BE2C (cell line): ENCODE results near the gene ARHGAP20.

Source experiments
- DNase-seq: peaks from one replicate; pipeline ENCODE4 v3.0.0-alpha.2; 2020
- H3K27me3 ChIP-seq: fragments of 250-450 bp; sonication (Bioruptor Pico); 2 replicates; pipeline ENCODE4 v1.5.1; 2020; ENCODE audit warnings: mild to moderate bottlenecking
- H3K36me3 ChIP-seq: fragments of 250-450 bp; sonication (Bioruptor Pico); 2 replicates; pipeline ENCODE4 v1.5.1; 2020; ENCODE audit warnings: mild to moderate bottlenecking
- H3K4me1 ChIP-seq: fragments of 250-450 bp; sonication (Bioruptor Pico); 2 replicates; pipeline ENCODE4 v1.5.1; 2020
- H3K4me3 ChIP-seq: 2 replicates; pipeline ENCODE4 v1.5.1; 2011; ENCODE audit warnings: low read depth, low read length
- H3K9me3 ChIP-seq: fragments of 250-450 bp; sonication (Bioruptor Pico); 2 replicates; pipeline ENCODE4 v1.5.1; 2020
- TF ChIP-seq, protein P1 (sequence below): IDR thresholded peaks from 2 replicates; pipeline ENCODE4 v1.5.1; 2012; ENCODE audit warnings: mild to moderate bottlenecking, low read depth, low read length

Gene ARHGAP20

DNA sequence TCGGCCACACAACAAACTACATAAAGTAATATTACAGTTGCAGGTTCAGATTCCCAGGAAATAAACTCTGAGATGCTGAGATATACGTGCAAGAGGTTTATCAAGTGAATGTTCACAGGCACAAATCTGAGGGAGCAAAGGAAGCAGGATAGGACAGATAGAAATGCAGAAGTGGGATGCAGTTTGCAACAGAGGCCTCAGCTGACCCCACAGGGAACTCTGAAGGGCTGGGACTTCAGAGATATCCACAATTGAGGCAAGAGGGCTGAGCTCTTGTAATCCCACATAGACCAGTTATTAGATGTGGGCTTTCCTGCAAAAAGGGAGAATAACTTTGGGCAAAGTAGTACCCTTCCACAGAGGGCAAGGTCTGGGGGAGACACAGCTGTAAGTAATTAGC lies 25.4 kb upstream of the ARHGAP20 start:
- Histone ChIP-seq H3K27me3 (no peaks in the 10 kb centered on the region), H3K36me3 (no peaks in the 10 kb centered on the region), H3K4me3 (no peak overlapping the region), H3K4me1 (no peaks in the 10 kb centered on the region), H3K9me3 (no peaks in the 10 kb centered on the region)
- DNase-seq, result no peak
- TF ChIP-seq, protein P1, sequence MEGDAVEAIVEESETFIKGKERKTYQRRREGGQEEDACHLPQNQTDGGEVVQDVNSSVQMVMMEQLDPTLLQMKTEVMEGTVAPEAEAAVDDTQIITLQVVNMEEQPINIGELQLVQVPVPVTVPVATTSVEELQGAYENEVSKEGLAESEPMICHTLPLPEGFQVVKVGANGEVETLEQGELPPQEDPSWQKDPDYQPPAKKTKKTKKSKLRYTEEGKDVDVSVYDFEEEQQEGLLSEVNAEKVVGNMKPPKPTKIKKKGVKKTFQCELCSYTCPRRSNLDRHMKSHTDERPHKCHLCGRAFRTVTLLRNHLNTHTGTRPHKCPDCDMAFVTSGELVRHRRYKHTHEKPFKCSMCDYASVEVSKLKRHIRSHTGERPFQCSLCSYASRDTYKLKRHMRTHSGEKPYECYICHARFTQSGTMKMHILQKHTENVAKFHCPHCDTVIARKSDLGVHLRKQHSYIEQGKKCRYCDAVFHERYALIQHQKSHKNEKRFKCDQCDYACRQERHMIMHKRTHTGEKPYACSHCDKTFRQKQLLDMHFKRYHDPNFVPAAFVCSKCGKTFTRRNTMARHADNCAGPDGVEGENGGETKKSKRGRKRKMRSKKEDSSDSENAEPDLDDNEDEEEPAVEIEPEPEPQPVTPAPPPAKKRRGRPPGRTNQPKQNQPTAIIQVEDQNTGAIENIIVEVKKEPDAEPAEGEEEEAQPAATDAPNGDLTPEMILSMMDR, result no peak

DNA sequence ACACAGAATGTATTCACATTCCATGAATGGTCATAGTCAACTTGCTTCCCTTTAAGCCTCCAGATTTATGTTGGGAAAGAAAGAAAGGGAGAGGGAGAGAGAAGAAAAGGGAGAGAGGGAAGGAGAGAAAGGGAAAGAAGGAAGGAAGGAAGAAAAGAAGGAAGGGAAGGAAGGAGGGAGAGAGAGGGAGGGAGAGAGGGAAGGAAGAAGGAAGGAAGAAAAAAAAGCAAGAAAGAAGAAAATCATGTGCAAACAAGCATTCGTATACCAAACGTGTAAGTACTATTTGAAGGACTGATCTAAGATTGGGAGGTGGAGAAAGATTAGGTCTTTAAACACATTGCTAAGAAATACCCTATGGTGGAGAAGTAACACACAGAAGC lies 23.9 kb upstream of the ARHGAP20 start:
- Histone ChIP-seq H3K4me1 (no peaks in the 10 kb centered on the region), H3K9me3 (no peaks in the 10 kb centered on the region), H3K27me3 (no peaks in the 10 kb centered on the region), H3K4me3 (no peak overlapping the region), H3K36me3 (no peaks in the 10 kb centered on the region)
- no peak for DNase-seq
- TF ChIP-seq, protein P1, result no peak

DNA sequence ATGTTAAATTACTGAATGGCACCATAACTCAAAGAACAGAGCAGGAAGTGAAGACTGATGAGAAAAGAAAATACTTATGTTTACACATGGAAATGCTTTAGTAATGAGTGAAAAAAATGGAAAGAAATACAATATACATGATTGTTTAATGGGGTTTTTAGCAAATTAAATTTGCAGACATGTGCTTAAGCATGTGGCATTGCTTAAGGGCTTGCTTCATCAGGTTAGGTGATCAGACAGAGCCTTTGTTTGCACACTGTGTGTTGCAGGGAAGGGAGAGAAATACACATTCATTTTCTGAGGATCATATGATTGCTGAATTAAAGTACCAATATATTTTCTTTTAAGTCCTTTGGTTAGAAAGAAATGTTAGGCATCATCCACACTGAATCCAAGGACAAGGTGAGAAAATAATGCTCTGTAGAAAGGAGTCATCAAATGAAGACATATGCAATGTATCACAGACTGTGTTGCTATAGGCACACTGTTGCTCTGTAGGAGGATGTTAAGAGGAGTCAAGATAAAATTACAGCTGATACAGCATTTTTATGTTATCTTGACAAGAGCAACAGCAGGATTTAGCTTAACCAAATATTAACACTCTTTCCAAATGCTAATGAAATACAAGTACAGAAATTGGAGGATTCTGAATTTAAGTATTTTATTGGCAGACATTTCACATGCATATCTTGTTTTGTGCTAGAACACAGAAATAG lies 23.4 kb upstream of the ARHGAP20 start:
- H3K36me3 ChIP-seq, result no peaks in the 10 kb centered on the region
- H3K9me3 ChIP-seq, result no peaks in the 10 kb centered on the region
- TF ChIP-seq, protein P1, result no peak
- no peaks in the 10 kb centered on the region for H3K4me1 ChIP-seq
- H3K27me3 ChIP-seq, result no peaks in the 10 kb centered on the region
- H3K4me3 ChIP-seq, result no peak overlapping the region
- DNase-seq, result no peak

DNA sequence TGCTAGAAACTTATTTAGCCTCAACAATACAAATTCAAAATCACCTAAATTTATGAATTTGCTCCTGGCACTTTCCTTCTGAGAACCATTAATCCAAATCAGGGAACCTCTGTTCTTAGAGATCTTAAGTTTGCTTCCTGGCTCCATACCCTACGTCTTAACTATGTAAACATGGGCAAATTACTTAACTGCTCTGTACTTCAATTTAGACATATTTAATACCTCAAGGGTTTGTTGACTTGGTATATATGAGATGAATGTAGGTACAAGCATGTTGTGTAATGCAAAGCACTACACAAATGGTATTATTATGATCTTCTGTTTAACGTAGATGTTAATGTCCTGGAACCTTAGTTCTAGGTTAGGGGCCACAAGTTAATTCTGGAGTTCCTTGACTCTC lies 22.6 kb upstream of the ARHGAP20 start:
- Histone ChIP-seq H3K9me3 (no peaks in the 10 kb centered on the region), H3K27me3 (no peaks in the 10 kb centered on the region), H3K4me1 (no peaks in the 10 kb centered on the region), H3K36me3 (no peaks in the 10 kb centered on the region), H3K4me3 (no peak overlapping the region)
- no peak for DNase-seq
- TF ChIP-seq, protein P1, result no peak

DNA sequence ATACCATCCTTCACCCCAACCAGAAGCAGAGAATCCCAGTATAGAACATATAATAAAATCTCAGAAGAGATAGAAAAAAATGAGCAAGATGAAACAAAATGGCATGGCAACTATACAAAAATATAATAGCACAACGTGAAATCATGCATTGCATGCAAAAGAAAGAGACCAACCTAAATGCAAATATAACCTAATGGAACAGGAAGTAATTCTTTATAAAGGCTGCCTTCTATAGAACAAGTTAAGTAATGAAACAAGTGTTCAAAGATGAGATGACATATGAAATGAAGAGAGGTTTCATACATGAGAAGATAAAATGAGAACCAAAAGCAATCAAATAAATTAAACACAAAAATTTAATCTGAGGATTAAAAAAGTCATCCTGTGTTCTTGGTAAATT lies 18.5 kb upstream of the ARHGAP20 start:
- Histone ChIP-seq H3K36me3 (no peaks in the 10 kb centered on the region), H3K4me3 (no peak overlapping the region), H3K4me1 (no peaks in the 10 kb centered on the region), H3K27me3 (no peaks in the 10 kb centered on the region), H3K9me3 (no peaks in the 10 kb centered on the region)
- no peak for DNase-seq
- TF ChIP-seq, protein P1, result no peak

DNA sequence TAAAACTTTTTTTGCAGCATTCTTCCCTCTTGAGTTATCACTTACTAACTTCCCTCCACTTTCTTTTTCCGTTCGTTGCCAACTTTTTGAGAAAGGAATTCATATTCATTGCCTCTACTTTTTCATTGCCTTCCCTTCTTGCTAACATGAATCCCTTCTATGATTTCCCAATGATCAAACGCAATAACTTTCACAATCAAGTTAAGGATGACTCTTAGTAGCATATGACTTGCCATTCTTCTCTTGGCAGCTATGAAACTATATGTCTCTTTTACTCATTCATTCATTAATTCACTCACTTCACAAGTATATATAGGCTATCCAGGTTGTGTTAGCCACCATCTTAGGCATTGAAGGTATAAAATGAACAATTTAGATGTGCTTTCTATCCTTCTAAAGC lies 16.6 kb upstream of the ARHGAP20 start:
- H3K36me3 ChIP-seq, result no peaks in the 10 kb centered on the region

More for the DNA sequence above, 16.6 kb upstream of the ARHGAP20 start:
- H3K4me3 ChIP-seq, result no peak overlapping the region
- DNase-seq, result no peak
- H3K4me1 ChIP-seq, result no peaks in the 10 kb centered on the region
- TF ChIP-seq, protein P1, result no peak
- H3K9me3 ChIP-seq, result no peaks in the 10 kb centered on the region
- no peaks in the 10 kb centered on the region for H3K27me3 ChIP-seq
